Measurements from ENCODE around the gene NHS.

DNA sequence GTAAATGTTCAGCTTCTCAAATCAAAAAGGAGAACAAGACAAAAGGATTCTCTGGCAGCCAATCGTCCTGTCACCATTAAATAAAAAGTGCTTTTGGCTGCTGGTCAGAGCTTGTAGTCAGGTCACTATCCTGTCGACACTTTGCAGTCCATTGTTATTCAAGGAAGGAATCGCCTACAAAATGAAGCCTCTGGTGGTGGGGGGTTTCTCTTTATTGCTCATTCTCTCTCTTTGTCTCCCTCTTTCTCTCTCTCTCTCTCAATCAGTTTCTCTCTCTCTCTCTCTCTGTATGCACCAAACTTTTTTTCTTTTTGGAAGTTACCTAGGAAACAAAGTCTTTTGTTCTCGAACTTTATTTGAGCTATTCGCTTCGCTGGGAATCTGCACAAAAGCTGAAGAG is 344.7 kb downstream of the NHS start:
- TF ChIP-seq, protein P1, sequence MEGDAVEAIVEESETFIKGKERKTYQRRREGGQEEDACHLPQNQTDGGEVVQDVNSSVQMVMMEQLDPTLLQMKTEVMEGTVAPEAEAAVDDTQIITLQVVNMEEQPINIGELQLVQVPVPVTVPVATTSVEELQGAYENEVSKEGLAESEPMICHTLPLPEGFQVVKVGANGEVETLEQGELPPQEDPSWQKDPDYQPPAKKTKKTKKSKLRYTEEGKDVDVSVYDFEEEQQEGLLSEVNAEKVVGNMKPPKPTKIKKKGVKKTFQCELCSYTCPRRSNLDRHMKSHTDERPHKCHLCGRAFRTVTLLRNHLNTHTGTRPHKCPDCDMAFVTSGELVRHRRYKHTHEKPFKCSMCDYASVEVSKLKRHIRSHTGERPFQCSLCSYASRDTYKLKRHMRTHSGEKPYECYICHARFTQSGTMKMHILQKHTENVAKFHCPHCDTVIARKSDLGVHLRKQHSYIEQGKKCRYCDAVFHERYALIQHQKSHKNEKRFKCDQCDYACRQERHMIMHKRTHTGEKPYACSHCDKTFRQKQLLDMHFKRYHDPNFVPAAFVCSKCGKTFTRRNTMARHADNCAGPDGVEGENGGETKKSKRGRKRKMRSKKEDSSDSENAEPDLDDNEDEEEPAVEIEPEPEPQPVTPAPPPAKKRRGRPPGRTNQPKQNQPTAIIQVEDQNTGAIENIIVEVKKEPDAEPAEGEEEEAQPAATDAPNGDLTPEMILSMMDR (IDR thresholded peaks at IDR 0.05 in 8 of 11, conservative IDR thresholded peaks at IDR 0.05 in 3 of 11) = no peak
- no peak for TF ChIP-seq POLR2A (IDR thresholded peaks at IDR 0.05)
